Effector CD8-positive, alpha-beta T cell (primary cell): Measurements from ENCODE around the gene TNFSF12.
A peak's percentile ranks its signal among the peaks of the same experiment; 100 is the strongest.

Source experiments
- DNase-seq: peaks from one replicate; lab custom pipeline; 2025; lab: John Stamatoyannopoulos, UW

TNFSF12 gene

DNA sequence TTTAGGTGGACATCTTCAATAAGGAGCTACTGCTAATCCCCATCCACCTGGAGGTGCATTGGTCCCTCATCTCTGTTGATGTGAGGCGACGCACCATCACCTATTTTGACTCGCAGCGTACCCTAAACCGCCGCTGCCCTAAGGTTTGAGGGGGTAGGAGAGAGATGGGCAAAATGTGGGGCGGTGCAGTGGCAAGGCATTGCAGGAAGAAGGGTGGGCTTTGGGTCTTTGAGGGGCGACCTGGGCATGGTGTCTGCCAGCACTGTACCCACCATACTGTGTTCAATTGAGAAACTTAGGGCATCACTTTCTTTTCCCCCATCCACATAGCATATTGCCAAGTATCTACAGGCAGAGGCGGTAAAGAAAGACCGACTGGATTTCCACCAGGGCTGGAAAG, 21.5 kb downstream of the TNFSF12 start:
- DNase-seq = no peak

DNA sequence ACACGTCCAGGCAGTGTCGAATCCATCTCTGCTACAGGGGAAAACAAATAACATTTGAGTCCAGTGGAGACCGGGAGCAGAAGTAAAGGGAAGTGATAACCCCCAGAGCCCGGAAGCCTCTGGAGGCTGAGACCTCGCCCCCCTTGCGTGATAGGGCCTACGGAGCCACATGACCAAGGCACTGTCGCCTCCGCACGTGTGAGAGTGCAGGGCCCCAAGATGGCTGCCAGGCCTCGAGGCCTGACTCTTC, 23.4 kb downstream of the TNFSF12 start:
- DNase-seq = no peak

- peak; percentile 99 for DNase-seq
Observed at GRCh38 chr17:7572588-7573323, 23.9 kb downstream of the TNFSF12 start.

GRCh38 chr17:7573324-7574080, 24.6 kb downstream of the TNFSF12 start:
- peak; percentile 85 for DNase-seq

DNA sequence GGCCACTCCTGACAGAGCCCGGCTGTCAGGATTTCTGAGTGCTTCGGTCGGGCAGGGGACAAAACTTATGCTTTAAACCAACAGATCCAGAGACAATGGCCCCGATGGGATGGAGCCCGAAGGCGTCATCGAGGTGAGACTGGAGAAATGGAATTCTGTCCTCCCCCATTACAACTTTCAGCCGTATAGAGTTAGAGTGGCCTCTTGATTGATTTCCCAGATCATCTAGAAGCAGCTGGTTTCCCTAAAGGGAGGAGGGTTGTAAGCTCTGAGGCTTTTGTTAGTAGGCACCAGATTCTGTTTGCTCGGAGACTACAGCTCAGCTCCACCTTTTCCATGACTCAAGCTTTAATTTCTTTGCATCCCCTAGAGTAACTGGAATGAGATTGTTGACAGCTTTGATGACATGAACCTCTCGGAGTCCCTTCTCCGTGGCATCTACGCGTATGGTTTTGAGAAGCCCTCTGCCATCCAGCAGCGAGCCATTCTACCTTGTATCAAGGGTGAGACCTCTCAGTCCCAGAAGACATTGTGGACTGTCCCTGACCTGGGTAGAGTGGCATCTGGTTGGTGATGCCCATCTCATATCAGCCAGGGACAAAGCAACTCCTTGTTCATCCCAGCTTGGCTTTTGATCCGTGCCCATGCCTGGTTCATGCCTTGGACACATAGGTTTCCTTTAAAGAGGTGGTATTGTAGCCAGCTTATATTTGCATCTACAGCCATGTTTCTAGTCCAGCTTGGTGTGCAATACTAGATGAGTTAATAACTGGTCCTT, 25.5 kb downstream of the TNFSF12 start:
- DNase-seq = no peak

GRCh38 chr17:7575481-7575883, 26.6 kb downstream of the TNFSF12 start:
- DNase-seq = no peak

DNA sequence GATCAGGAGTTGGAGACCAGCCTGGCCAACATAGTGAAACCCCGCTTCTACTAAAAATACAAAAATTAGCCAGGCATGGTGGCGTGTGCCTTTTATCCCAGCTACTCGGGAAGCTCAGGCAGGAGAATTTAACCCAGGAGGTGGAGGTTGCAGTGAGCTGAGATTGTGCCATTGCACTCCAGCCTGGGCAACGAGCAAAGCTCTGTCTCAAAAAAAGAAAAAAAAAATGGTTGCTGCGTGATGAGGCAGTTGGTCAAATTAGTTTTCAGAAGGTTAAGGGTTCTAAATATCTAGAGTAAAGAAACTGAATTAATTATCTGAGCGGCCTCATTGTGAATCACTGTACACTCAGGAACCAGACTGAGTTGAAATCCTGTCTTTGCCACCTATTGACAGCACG, 27.1 kb downstream of the TNFSF12 start:
- DNase-seq = no peak

GRCh38 chr17:7576432-7576937, 27.6 kb downstream of the TNFSF12 start:
- DNase-seq = no peak

DNA sequence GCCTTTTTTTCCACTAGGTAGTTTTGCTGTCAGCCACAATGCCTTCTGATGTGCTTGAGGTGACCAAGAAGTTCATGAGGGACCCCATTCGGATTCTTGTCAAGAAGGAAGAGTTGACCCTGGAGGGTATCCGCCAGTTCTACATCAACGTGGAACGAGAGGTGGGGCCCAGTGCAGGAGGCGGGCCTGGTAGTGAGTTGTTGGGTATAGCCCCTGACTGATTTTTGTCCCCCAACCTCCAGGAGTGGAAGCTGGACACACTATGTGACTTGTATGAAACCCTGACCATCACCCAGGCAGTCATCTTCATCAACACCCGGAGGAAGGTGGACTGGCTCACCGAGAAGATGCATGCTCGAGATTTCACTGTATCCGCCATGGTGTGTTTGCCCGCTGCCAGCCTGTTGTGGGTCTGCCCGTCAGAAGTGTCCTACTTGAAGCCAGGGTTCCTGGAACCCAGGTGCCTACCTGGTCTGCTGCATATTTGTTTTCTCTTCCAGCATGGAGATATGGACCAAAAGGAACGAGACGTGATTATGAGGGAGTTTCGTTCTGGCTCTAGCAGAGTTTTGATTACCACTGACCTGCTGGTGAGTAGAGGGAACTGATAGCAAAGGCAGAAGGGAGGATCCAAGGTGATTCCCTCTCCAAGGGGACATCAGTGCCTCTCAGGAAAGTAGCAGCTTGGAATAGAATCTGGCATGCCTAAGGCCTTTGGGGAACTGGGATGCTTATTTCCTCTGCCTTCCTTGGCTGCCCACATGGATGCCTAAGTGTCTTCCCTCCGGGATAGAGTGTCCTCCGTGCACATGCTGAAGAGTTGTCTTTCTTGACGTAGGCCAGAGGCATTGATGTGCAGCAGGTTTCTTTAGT, 28.7 kb downstream of the TNFSF12 start:
- no peak for DNase-seq

- DNase-seq = no peak
Observed at GRCh38 chr17:7579001-7579833, 30.4 kb downstream of the TNFSF12 start, which contains the start of gene CD68. CD68 (plus strand) TSS chr17:7579638; CDS start chr17:7579678, 40 bp downstream.

DNA sequence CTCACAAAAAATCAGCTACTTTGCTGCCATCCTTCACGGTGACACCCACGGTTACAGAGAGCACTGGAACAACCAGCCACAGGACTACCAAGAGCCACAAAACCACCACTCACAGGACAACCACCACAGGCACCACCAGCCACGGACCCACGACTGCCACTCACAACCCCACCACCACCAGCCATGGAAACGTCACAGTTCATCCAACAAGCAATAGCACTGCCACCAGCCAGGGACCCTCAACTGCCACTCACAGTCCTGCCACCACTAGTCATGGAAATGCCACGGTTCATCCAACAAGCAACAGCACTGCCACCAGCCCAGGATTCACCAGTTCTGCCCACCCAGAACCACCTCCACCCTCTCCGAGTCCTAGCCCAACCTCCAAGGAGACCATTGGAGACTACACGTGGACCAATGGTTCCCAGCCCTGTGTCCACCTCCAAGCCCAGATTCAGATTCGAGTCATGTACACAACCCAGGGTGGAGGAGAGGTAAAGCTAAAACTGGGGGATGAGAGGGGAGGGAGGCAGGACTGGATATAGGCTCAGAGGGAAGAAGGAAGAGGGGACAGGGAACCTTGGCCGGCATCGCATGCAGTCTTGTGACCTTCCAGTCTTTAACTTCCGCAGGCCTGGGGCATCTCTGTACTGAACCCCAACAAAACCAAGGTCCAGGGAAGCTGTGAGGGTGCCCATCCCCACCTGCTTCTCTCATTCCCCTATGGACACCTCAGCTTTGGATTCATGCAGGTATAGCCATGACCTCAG, 31.2 kb downstream of the TNFSF12 start:
- no peak for DNase-seq

DNA sequence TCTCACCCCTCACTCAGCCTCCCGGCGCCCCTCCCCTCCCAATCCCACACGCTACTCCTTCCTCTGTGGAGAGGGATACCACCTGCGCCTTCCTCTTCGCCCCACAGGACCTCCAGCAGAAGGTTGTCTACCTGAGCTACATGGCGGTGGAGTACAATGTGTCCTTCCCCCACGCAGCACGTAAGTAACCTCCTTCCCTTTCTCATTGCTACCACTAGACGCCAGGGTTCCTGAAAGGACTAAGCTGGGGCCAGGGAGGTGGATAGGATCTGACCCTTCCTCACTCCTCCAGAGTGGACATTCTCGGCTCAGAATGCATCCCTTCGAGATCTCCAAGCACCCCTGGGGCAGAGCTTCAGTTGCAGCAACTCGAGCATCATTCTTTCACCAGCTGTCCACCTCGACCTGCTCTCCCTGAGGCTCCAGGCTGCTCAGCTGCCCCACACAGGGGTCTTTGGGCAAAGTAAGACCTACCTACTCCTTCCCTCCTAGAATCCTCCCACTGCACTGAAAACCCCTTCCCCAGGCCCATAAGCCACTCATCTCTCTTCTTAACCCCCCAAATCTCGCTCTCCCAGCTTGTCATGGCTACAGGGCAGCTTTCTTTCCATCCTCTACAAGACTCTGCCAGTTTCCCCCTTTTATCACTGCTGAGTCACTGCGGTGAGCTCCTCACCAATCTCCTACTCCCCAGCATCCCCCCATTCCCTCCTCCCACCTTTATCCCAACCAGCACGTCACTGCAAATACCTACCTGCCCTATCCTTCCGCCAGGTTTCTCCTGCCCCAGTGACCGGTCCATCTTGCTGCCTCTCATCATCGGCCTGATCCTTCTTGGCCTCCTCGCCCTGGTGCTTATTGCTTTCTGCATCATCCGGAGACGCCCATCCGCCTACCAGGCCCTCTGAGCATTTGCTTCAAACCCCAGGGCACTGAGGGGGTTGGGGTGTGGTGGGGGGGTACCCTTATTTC, 32.0 kb downstream of the TNFSF12 start:
- no peak for DNase-seq

DNA sequence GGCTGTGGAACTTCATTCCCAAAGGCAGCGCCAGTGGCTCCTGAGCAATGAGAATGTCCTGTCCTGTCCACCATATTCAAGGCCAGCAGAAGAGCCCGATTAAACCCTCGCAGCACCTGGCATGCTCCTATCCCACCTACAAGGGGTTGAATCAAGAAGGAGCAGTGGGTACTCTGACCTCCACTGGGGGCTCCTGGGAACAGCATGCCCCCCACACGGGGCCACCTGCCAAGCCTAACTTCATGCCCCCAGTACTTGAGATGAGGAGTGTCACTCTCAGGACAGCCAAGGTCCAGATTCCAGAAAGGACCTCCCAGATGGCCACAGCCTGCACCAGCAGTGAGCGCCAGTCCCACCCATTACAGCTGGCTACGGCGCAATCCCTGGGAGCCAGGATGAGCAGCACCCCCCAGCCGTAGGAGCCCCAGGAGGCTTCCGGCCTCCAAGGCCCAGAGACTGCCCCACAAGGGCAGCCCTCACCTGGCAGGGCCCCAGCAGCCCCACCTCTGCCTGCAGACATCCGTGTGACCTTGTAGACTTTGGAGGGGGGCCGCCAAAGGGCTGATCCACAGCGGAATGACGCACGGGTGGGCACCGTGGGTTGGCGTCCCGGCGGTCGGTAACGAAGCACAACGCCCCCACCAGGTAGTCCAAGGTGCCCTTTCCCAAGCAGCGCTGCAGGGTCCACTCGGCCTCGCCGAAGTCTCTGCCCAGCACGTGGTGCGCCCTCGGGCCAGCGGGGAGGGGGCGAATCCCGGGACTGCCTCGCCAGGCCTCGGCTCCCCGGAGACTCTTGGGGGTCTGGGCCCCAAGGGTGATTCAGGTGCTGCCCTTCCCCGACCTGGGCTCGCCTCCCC, 33.8 kb downstream of the TNFSF12 start:
- DNase-seq = no peak

DNA sequence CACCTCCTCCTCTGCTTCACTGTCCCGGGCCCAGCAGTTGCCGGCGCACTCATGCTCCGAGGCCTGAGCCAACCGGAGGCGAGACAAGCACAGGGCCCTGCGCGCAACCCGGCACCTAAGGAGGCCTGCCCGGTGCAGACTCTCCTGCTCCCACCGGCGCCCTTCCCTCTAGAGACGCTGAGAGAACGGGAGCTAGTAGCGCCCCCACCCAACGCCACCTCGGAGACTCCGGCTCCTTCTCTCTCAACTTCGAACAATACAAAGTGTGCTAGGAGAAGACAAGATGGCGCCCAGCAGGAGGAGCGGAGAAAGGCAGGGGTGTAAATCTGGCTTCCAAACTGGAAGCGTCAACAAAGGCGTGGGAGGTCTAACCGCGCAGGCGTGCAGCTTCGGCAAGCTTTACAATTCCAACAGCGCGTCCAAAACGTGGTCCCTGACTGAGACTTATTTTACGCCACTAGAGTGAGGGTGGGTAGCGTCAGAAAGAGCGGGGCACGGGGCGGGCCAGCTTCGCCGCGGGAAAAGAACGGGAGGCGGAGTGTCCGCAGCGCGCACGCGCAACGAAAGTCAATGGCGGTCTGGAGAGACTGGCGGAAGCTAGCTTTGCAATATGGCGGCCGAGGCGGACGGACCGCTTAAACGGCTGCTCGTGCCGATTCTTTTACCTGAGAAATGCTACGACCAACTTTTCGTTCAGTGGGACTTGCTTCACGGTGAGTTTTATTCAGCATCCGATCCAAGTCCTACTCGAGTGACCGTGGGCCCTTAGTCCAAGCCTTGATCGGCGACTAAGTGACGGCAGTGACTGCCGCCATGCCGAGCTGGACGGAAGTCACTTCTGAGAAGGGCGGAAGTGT, 34.6 kb downstream of the TNFSF12 start, which contains the start of gene MPDU1:
Gene MPDU1, plus strand, starts transcription at position 600 of the 857 bp plus-strand sequence. Its CDS starts 11 bp downstream, at position 611.
- peak; percentile 91 for DNase-seq

DNA sequence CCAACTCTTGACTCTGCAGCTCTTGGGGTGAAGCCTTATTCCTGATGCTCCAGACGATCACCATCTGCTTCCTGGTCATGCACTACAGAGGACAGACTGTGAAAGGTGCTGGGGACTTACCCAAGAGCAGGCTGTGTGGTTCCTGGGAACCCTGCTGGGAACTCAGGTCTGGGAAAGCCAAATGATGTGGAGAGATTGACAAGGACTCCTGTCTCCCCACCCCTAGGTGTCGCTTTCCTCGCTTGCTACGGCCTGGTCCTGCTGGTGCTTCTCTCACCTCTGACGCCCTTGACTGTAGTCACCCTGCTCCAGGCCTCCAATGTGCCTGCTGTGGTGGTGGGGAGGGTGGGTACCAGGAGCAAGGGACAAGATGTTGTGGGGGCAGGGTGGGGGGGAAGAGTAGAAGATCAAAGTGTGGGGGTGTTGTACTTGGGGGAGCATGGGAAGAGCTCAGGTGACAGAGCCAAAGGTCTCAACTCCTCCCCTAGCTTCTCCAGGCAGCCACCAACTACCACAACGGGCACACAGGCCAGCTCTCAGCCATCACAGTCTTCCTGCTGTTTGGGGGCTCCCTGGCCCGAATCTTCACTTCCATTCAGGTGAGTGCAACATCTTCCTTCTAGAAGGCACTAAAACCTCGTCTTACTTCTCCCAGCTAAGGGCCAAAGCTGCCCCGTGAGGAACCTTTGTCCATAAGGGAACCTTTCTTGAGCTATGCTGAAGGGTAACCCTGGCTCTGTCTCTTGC, 38.0 kb downstream of the TNFSF12 start:
- DNase-seq = no peak
